Measurements from ENCODE around the gene MUC12. TPM values are rescaled to one million over a fixed set of nuclear protein-coding genes. Genes with fewer than 3 reads are reported as not detected.
"Not testable (repeated sequence)": the region's sequence is repeated elsewhere in the genome, so short reads cannot be mapped to it uniquely, and the experiment has no call there.

MUC12 gene
- total RNA-seq, 4 donors from 2014 or later, result 4.8 to 31.8 (median 9.0) TPM

- peaks cover 0 to 6% (median 0%) of the 10 kb centered on the region in 4 donors for H3K4me1 ChIP-seq
- no peaks in the 10 kb centered on the region for H3K9me3 ChIP-seq
- DNase-seq, result no peak
- TF ChIP-seq CTCF (IDR thresholded peaks at IDR 0.05) (no peak), POLR2A (IDR thresholded peaks at IDR 0.05) (no peak)
- H3K36me3 ChIP-seq, result no peaks in the 10 kb centered on the region
- no peak overlapping the region for H3K27ac ChIP-seq
- no peaks in the 10 kb centered on the region for H3K27me3 ChIP-seq
- H3K4me3 ChIP-seq, result no peak overlapping the region
Measured at GRCh38 chr7:100974021-100974420, 4.7 kb downstream of the MUC12 start.

GRCh38 chr7:100975371-100975821 is 6.0 kb downstream of the MUC12 start:
- Histone ChIP-seq H3K27ac (peak overlapping the region in 3 of 4 donors; percentile 38 to 74 (median 41)), H3K36me3 (no peaks in the 10 kb centered on the region), H3K4me3 (no peak overlapping the region), H3K27me3 (no peaks in the 10 kb centered on the region), H3K4me1 (peaks cover 0 to 5% (median 0%) of the 10 kb centered on the region in 4 donors), H3K9me3 (no peaks in the 10 kb centered on the region)
- no peak for TF ChIP-seq CTCF (IDR thresholded peaks at IDR 0.05)
- TF ChIP-seq POLR2A (IDR thresholded peaks at IDR 0.05), result peak in 1 of 2 donors; percentile 70
- DNase-seq, result peak in 2 of 3 donors; percentile 61 to 67

- Histone ChIP-seq H3K27me3 (no peaks in the 10 kb centered on the region), H3K9me3 (no peaks in the 10 kb centered on the region), H3K4me1 (peaks cover 0 to 5% (median 0%) of the 10 kb centered on the region in 4 donors), H3K4me3 (no peak overlapping the region), H3K36me3 (no peaks in the 10 kb centered on the region), H3K27ac (no peak overlapping the region)
- TF ChIP-seq CTCF (IDR thresholded peaks at IDR 0.05) (no peak), POLR2A (IDR thresholded peaks at IDR 0.05) (no peak)
- DNase-seq, result no peak
Measured at GRCh38 chr7:100978300-100978699, 8.9 kb downstream of the MUC12 start.

GRCh38 chr7:100983451-100984187 is 14.3 kb downstream of the MUC12 start:
- peak in 2 of 3 donors; percentile 54 to 72 for DNase-seq
- Histone ChIP-seq H3K9me3 (no peaks in the 10 kb centered on the region), H3K4me3 (no peak overlapping the region), H3K4me1 (peaks cover 0 to 4% (median 0%) of the 10 kb centered on the region in 4 donors), H3K27me3 (no peaks in the 10 kb centered on the region), H3K36me3 (no peaks in the 10 kb centered on the region), H3K27ac (peak overlapping the region in 3 of 4 donors; percentile 67 to 88 (median 83))
- TF ChIP-seq POLR2A (IDR thresholded peaks at IDR 0.05) (peak in 1 of 2 donors; percentile 50), CTCF (IDR thresholded peaks at IDR 0.05) (no peak)

GRCh38 chr7:100984241-100984918 is 15.0 kb downstream of the MUC12 start:
- peak in 1 of 2 donors; percentile 36 for TF ChIP-seq POLR2A (IDR thresholded peaks at IDR 0.05)
- H3K4me3 ChIP-seq, H3K9me3 ChIP-seq, H3K36me3 ChIP-seq, H3K4me1 ChIP-seq, H3K27me3 ChIP-seq: not testable (repeated sequence)
- peak overlapping the region in 3 of 4 donors; percentile 67 to 88 (median 83) for H3K27ac ChIP-seq
- peak in 1 of 3 donors; percentile 70 for DNase-seq

GRCh38 chr7:100985033-100985797 is 15.8 kb downstream of the MUC12 start:
- not testable (repeated sequence) for H3K27me3 ChIP-seq, DNase-seq
- H3K27ac ChIP-seq, result peak overlapping the region in 3 of 4 donors; percentile 67 to 88 (median 83)

More at GRCh38 chr7:100985033-100985797, 15.8 kb downstream of the MUC12 start:
- not testable (repeated sequence) for H3K36me3 ChIP-seq, H3K9me3 ChIP-seq, H3K4me1 ChIP-seq, H3K4me3 ChIP-seq
